SH-SY5Y (cell line): ENCODE data around the gene LLGL2.

Experiments
- GATA2 ChIP-seq: IDR thresholded peaks from 2 replicates; pipeline ENCODE4 v1.6.1; 2011; ENCODE audit warnings: mild to moderate bottlenecking, low read depth, low read length
- GATA3 ChIP-seq: IDR thresholded peaks from 2 replicates; pipeline ENCODE4 v1.6.1; 2011; ENCODE audit warnings: low read depth, mild to moderate bottlenecking, low read length, moderate library complexity

- TF ChIP-seq GATA2 (no peak), GATA3 (no peak)
Measured at GRCh38 chr17:75589919-75590303, 64.4 kb downstream of the LLGL2 start.
